IMR-90 (cell line): ENCODE results near the gene SPCS3. TPM values are rescaled to one million over a fixed set of nuclear protein-coding genes. Genes with fewer than 3 reads are reported as not detected.

Source experiments
- ATAC-seq: fragments of 200-7000 bp; cut with Tn5 transposase; 2 replicates; pipeline ENCODE4 v1.9.1; 2020; ENCODE audit warnings: low read depth, mild to moderate bottlenecking, moderate library complexity
- BruUV-seq: library from RNA; stranded (reverse); fragments of 400-500 nt; replicated peaks from 2 replicates; lab custom pipeline; 2021; lab: Mats Ljungman, UMichigan
- CTCF ChIA-PET: fragments of 300-600 bp; formaldehyde crosslinking; extraction: SDS; loops from one replicate; lab custom pipeline; 2021; ENCODE audit warnings: antibody characterized with exemption; lab: Yijun Ruan, JAX
- POLR2A ChIA-PET: fragments of 300-600 bp; sonication (Branson Sonifier 250); formaldehyde crosslinking; loops from one replicate; lab custom pipeline; 2022; ENCODE audit warnings: antibody characterized with exemption; ENCODE audit not compliant: unreplicated experiment; lab: Charles Lee
- DNase-seq: peaks from one replicate; pipeline ENCODE4 v3.0.0; 2013
- H2AFZ ChIP-seq: replicated peaks from 2 replicates; pipeline ENCODE3; 2013; ENCODE audit warnings: low read length, mild to moderate bottlenecking; ENCODE audit not compliant: poor library complexity
- H2AK5ac ChIP-seq: 2 replicates; pipeline ENCODE4 v1.6.1; 2013; ENCODE audit warnings: low read depth, low read length, inconsistent platforms
- H2AK9ac ChIP-seq: replicated peaks from 2 replicates; pipeline ENCODE3; 2013; ENCODE audit warnings: mild to moderate bottlenecking, low read depth, low read length, moderate library complexity; ENCODE audit not compliant: poor library complexity
- H2BK120ac ChIP-seq: 2 replicates; pipeline ENCODE4 v1.6.1; 2013; ENCODE audit warnings: low read depth, low read length, inconsistent platforms
- H2BK15ac ChIP-seq: 3 replicates; pipeline ENCODE4 v1.6.1; 2013; ENCODE audit warnings: low read depth, low read length, inconsistent platforms
- H2BK20ac ChIP-seq: 2 replicates; pipeline ENCODE4 v1.6.1; 2013; ENCODE audit warnings: low read depth, mild to moderate bottlenecking, inconsistent platforms, low read length, moderate library complexity
- H2BK5ac ChIP-seq: 2 replicates; pipeline ENCODE4 v1.6.1; 2013; ENCODE audit warnings: mild to moderate bottlenecking, low read depth, low read length, inconsistent platforms; ENCODE audit not compliant: poor library complexity, severe bottlenecking
- H3K14ac ChIP-seq: replicated peaks from 2 replicates; pipeline ENCODE4 v1.6.1; 2013; ENCODE audit warnings: low read depth, low read length, inconsistent platforms
- H3K18ac ChIP-seq: 2 replicates; pipeline ENCODE4 v1.6.1; 2013; ENCODE audit warnings: low read depth, low read length, control low read depth
- H3K23ac ChIP-seq: 2 replicates; pipeline ENCODE4 v1.6.1; 2013; ENCODE audit warnings: low read depth, low read length, inconsistent platforms
- H3K27ac ChIP-seq: 2 replicates; pipeline ENCODE4 v1.5.1; 2013; ENCODE audit warnings: mild to moderate bottlenecking, control low read depth, low read length; ENCODE audit not compliant: insufficient read depth
- H3K27me3 ChIP-seq: 2 replicates; pipeline ENCODE4 v1.6.1; 2013; ENCODE audit warnings: low read length; ENCODE audit not compliant: control insufficient read depth, insufficient read depth
- H3K36me3 ChIP-seq: 2 replicates; pipeline ENCODE4 v1.6.1; 2013; ENCODE audit warnings: low read length, mixed read lengths; ENCODE audit not compliant: control insufficient read depth, insufficient read depth
- H3K4ac ChIP-seq: 2 replicates; pipeline ENCODE4 v1.6.1; 2013; ENCODE audit warnings: low read depth, low read length, inconsistent platforms
- H3K4me1 ChIP-seq: 2 replicates; pipeline ENCODE4 v1.6.1; 2013; ENCODE audit warnings: low read length, mixed read lengths; ENCODE audit not compliant: control insufficient read depth, insufficient read depth
- H3K4me2 ChIP-seq: 2 replicates; pipeline ENCODE4 v1.6.1; 2013; ENCODE audit warnings: low read depth, mild to moderate bottlenecking, control low read depth, low read length, moderate library complexity
- H3K4me3 ChIP-seq: 2 replicates; pipeline ENCODE4 v1.5.1; 2013; ENCODE audit warnings: low read depth, mild to moderate bottlenecking, control low read depth, low read length, moderate library complexity; ENCODE audit not compliant: insufficient read depth
- H3K56ac ChIP-seq: 2 replicates; pipeline ENCODE4 v1.6.1; 2013; ENCODE audit warnings: low read length, inconsistent platforms; ENCODE audit not compliant: insufficient read depth; ENCODE audit errors: extremely low read depth
- H3K79me1 ChIP-seq, 2 experiments: 2 replicates each; pipeline ENCODE4 v1.6.1; 2013; ENCODE audit warnings: low read length in 2 of 2, inconsistent platforms in 1 of 2, low read depth in 1 of 2
- H3K9ac ChIP-seq: 2 replicates; pipeline ENCODE4 v1.6.1; 2013; ENCODE audit warnings: low read depth, low read length, control low read depth
- H3K9me1 ChIP-seq: 2 replicates; pipeline ENCODE4 v1.6.1; 2013; ENCODE audit warnings: low read length, inconsistent platforms; ENCODE audit not compliant: insufficient read depth
- H3K9me3 ChIP-seq: 2 replicates; pipeline ENCODE4 v1.6.1; 2013; ENCODE audit warnings: low read length; ENCODE audit not compliant: control insufficient read depth, insufficient read depth
- H4K20me1 ChIP-seq: 2 replicates; pipeline ENCODE4 v1.6.1; 2013; ENCODE audit warnings: low read length, inconsistent platforms; ENCODE audit not compliant: insufficient read depth
- H4K5ac ChIP-seq: 2 replicates; pipeline ENCODE4 v1.6.1; 2013; ENCODE audit warnings: mild to moderate bottlenecking, low read depth, low read length, control low read depth
- H4K8ac ChIP-seq, 2 experiments: 2 replicates each; pipeline ENCODE4 v1.6.1; 2013; ENCODE audit warnings: low read depth in 2 of 2, low read length in 2 of 2, control low read depth in 1 of 2, inconsistent platforms in 1 of 2
- H4K91ac ChIP-seq: 2 replicates; pipeline ENCODE4 v1.6.1; 2013; ENCODE audit warnings: low read depth, low read length, inconsistent platforms; ENCODE audit not compliant: insufficient read depth
- BHLHE40 ChIP-seq: fragments of 150-350 bp; IDR thresholded peaks from 2 replicates; pipeline ENCODE4 v1.6.1; 2016; ENCODE audit warnings: mild to moderate bottlenecking, low read depth, low read length
- CEBPB ChIP-seq: IDR thresholded peaks from 2 replicates; pipeline ENCODE4 v1.6.1; 2012; ENCODE audit warnings: low read depth, low read length, improper control_type of control experiment
- CHD1 ChIP-seq: IDR thresholded peaks from 2 replicates; pipeline ENCODE4 v1.6.1; 2012; ENCODE audit warnings: low read depth, low read length, improper control_type of control experiment
- NFE2L2 ChIP-seq: fragments of 150-350 bp; IDR thresholded peaks from 2 replicates; pipeline ENCODE4 v1.6.1; 2016; ENCODE audit warnings: low read depth, mild to moderate bottlenecking, low read length
- RAD21 ChIP-seq: IDR thresholded peaks from 2 replicates; pipeline ENCODE4 v1.6.1; 2012; ENCODE audit warnings: low read length, improper control_type of control experiment
- RFX5 ChIP-seq: IDR thresholded peaks from 2 replicates; pipeline ENCODE4 v1.8.0; 2012; ENCODE audit warnings: low read depth, mild to moderate bottlenecking, low read length, moderate library complexity
- WGBS, 2 experiments: methylation state at CpG; one replicate each; pipeline versions ENCODE4 v1.1.5 to v1.1.7; 2013; ENCODE audit warnings: missing lambda C conversion rate in 2 of 2; ENCODE audit not compliant: insufficient read length in 1 of 2; ENCODE audit errors: extremely low coverage in 2 of 2; 5-methylcytosine and 5-hydroxymethylcytosine counted together
- dilution Hi-C: fragments of 300-500 bp; cut with HindIII; formaldehyde crosslinking; loops from one replicate; pipeline ENCODE4 v1.14.3; 2018; ENCODE audit warnings: low sequenced_read_pairs; ENCODE audit not compliant: unreplicated experiment
- in situ Hi-C: fragments of 300-500 bp; cut with MboI; formaldehyde crosslinking; loops from 3 replicates; pipeline ENCODE4 v1.14.3; 2019; ENCODE audit warnings: low sequenced_read_pairs, inconsistent platforms, mixed read lengths
- intact Hi-C: fragments of 100-400 bp; cut with micrococcal nuclease; formaldehyde crosslinking; loops from 2 replicates; pipeline ENCODE4 v1.10.0; 2022
- polyA plus RNA-seq, 3 experiments: library from polyadenylated mRNA; depleted of rRNA; stranded (reverse); fragments of >200 nt; gene quantifications; 2 replicates each; pipeline ENCODE4 v1.2.3, GENCODE V29; 2012; ENCODE audit warnings: low replicate concordance in 1 of 3
- total RNA-seq: library from RNA; depleted of rRNA; stranded (reverse); fragments of >200 nt; gene quantifications from 2 replicates; pipeline ENCODE4 v1.2.3, GENCODE V29; 2012
- TF ChIP-seq, protein P1 (sequence below): conservative IDR thresholded peaks from 2 replicates; pipeline ENCODE4 v1.5.1; 2012; ENCODE audit warnings: mild to moderate bottlenecking, low read depth, low read length, improper control_type of control experiment

Gene SPCS3
- total and polyA plus RNA-seq, 2 of the 4 experiments (the other 2 are of a cell fraction): 41.6 to 77.4 TPM

DNA sequence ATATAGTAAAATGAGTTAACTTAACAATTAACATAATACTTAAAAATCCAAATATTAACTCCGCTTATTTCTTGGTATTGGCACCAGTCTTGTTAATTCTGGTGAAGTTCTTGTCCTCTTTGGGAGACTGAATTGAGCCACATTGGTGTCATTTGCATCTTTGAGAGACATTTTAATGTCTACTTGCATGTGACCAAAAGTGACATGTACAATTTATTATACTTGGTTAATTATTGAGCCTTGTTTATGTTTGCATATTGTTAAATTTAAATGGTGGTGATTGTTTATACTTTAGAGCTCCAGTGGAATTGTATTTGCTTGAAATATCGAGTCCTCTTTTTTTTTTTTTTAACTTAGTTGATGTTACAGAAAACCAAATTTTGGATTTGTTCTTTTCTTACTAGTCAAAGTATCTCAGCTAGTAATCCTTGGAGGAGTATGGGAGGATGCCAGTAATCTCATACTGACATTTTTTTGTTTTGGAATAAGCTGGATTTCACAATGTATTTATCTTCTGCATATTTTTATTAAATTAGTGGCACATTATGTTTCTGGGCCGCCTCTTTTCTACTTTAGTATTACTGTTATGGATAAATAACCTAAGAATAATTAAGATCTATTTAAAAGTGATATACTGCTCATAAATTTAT lies 3.9 kb downstream of the SPCS3 start:
- H2AFZ ChIP-seq: no peak overlapping the region
- no peak for TF ChIP-seq RFX5
- no peak for TF ChIP-seq CHD1
- no peak for TF ChIP-seq CEBPB
- TF ChIP-seq RAD21: no peak
- TF ChIP-seq BHLHE40: no peak
- TF ChIP-seq, protein P1, sequence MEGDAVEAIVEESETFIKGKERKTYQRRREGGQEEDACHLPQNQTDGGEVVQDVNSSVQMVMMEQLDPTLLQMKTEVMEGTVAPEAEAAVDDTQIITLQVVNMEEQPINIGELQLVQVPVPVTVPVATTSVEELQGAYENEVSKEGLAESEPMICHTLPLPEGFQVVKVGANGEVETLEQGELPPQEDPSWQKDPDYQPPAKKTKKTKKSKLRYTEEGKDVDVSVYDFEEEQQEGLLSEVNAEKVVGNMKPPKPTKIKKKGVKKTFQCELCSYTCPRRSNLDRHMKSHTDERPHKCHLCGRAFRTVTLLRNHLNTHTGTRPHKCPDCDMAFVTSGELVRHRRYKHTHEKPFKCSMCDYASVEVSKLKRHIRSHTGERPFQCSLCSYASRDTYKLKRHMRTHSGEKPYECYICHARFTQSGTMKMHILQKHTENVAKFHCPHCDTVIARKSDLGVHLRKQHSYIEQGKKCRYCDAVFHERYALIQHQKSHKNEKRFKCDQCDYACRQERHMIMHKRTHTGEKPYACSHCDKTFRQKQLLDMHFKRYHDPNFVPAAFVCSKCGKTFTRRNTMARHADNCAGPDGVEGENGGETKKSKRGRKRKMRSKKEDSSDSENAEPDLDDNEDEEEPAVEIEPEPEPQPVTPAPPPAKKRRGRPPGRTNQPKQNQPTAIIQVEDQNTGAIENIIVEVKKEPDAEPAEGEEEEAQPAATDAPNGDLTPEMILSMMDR: no peak
- no peak for TF ChIP-seq NFE2L2
- H2BK15ac ChIP-seq: no peak overlapping the region
- no peak overlapping the region for H2BK5ac ChIP-seq
- H3K4me1 ChIP-seq: no peaks in the 10 kb centered on the region
- H3K79me1 ChIP-seq: peaks cover 11 to 22% of the 10 kb centered on the region in 2 experiments; a peak in 3 of 4 replicates
- peaks cover 6% of the 10 kb centered on the region; the same call in 1 of the 2 replicates for H4K20me1 ChIP-seq
- no peak overlapping the region for H4K91ac ChIP-seq
- H3K4me3 ChIP-seq: no peak overlapping the region
- no peak overlapping the region for H3K56ac ChIP-seq
- dilution Hi-C loops (no loop called here), intact Hi-C loops (no loop called here), in situ Hi-C loops (no loop called here)
- H3K18ac ChIP-seq: no peak overlapping the region
- H3K9ac ChIP-seq: no peak overlapping the region
- H3K36me3 ChIP-seq: peaks cover 6% of the 10 kb centered on the region
- H3K4ac ChIP-seq: no peak overlapping the region
- ATAC-seq (no peak), DNase-seq (no peak)
- no peak overlapping the region for H2AK9ac ChIP-seq
- no peak overlapping the region for H2AK5ac ChIP-seq
- H3K4me2 ChIP-seq: peak overlapping the region; percentile 25; the same call in 1 of the 2 replicates
- H4K5ac ChIP-seq: no peak overlapping the region
- no TSS peak for BruUV-seq
- ChIA-PET POLR2A (interaction anchor here (0.6 to 0.7 kb wide), 2 partner anchors 62 to 169 kb away, joined by 8 to 16 read pairs; no protein-coding TSS in a partner anchor), CTCF (interaction anchor here (0.6 to 1.6 kb wide), 3 partner anchors 17 to 1255 kb away, joined by 3 to 5 read pairs (median 3); no protein-coding TSS in a partner anchor)
- no peak overlapping the region for H3K27ac ChIP-seq
- no peak overlapping the region for H2BK20ac ChIP-seq
- no peak overlapping the region for H4K8ac ChIP-seq
- WGBS, 2 experiments: no CpG with 5 or more reads among the region's 3 CpGs
- H2BK120ac ChIP-seq: no peak overlapping the region
- peak overlapping the region; percentile 39; the same call in 1 of the 2 replicates for H3K23ac ChIP-seq
- no peak overlapping the region for H3K14ac ChIP-seq
- no peaks in the 10 kb centered on the region for H3K9me1 ChIP-seq
- H3K9me3 ChIP-seq: no peaks in the 10 kb centered on the region
- H3K27me3 ChIP-seq: no peaks in the 10 kb centered on the region
